OCI-LY1 (cell line): Measurements from ENCODE around the gene SLC6A8.
"Not testable (repeated sequence)": the region's sequence is repeated elsewhere in the genome, so short reads cannot be mapped to it uniquely, and the experiment has no call there.

ENCODE experiments used
- CTCF ChIP-seq: fragments of 200-600 bp; sonication (generic), shearing (Covaris generic); IDR thresholded peaks from 2 replicates; pipeline ENCODE4 v1.5.1; 2017; ENCODE audit warnings: mild to moderate bottlenecking, antibody characterized with exemption, low read length, moderate library complexity, mixed read lengths
- EZH2 ChIP-seq: fragments of 200-600 bp; sonication (generic), shearing (Covaris generic); IDR thresholded peaks from 2 replicates; pipeline ENCODE4 v1.8.0; 2017; ENCODE audit warnings: borderline replicate concordance, mixed run types, mild to moderate bottlenecking, antibody characterized with exemption, low read length, moderate library complexity, mixed read lengths

- TF ChIP-seq CTCF, EZH2: not testable (repeated sequence)
Measured at GRCh38 chrX:153683486-153683885, 4.2 kb upstream of the SLC6A8 start.
